ENCODE data around the gene PGP. TPM values are rescaled to one million over a fixed set of nuclear protein-coding genes. Genes with fewer than 3 reads are reported as not detected.
"Not testable (repeated sequence)": the region's sequence is repeated elsewhere in the genome, so short reads cannot be mapped to it uniquely, and the experiment has no call there.

PGP gene
- 23.4 TPM for total RNA-seq
- long read RNA-seq, transcript PGP-201 (2 exons, 2,727 nt), result major isoform, 222 of 236 reads
- long read RNA-seq, partial matches to known transcripts, result 3 of 236 reads
- long read RNA-seq, other reads (novel, unspliced or antisense), result 11 of 236 reads

GRCh38 chr16:2214719-2214968, at the start of gene PGP:
TSS of gene PGP (minus strand) at chr16:2214840. CDS start at chr16:2214777, 63 bp downstream.
- intact Hi-C loops (cut with DNase I), result loop anchor here (5.0 kb wide), 1 partner anchor 38 kb away; the partner anchor contains the start of gene ECI1
- DNase-seq (ENCODE audit: low spot score), result no peak

GRCh38 chr16:2263026-2263425, 48.4 kb upstream of the PGP start:
- not testable (repeated sequence) for DNase-seq (ENCODE audit: low spot score)
- intact Hi-C loops (cut with DNase I), result loop anchor here (10.0 kb wide), 1 partner anchor 252 kb away; the partner anchor contains the start of gene ATP6V0C

- DNase-seq (ENCODE audit: low spot score), result no peak
- intact Hi-C loops (cut with DNase I), result loop anchor here (10.0 kb wide), 1 partner anchor 255 kb away; the partner anchor contains the start of gene ATP6V0C
Observed at GRCh38 chr16:2260250-2260649, 45.6 kb upstream of the PGP start.

- intact Hi-C loops (cut with DNase I); DNase-seq (ENCODE audit: low spot score): not testable (repeated sequence)
Observed at GRCh38 chr16:2258530-2258929, 43.9 kb upstream of the PGP start.

- no peak for DNase-seq (ENCODE audit: low spot score)
- intact Hi-C loops (cut with DNase I), result no loop called here
Observed at GRCh38 chr16:2257726-2258125, 43.1 kb upstream of the PGP start.

- intact Hi-C loops (cut with DNase I), result no loop called here
- DNase-seq (ENCODE audit: low spot score), result no peak
Observed at GRCh38 chr16:2256531-2257140, 42.0 kb upstream of the PGP start.

GRCh38 chr16:2253293-2253692, 38.7 kb upstream of the PGP start:
- no peak for DNase-seq (ENCODE audit: low spot score)
- intact Hi-C loops (cut with DNase I), result loop anchor here (5.0 kb wide), 2 partner anchors 41 to 96 kb away; partner anchors contain the start of genes BRICD5, PGP and TRAF7

GRCh38 chr16:2252806-2253148, 38.1 kb upstream of the PGP start:
- DNase-seq (ENCODE audit: low spot score), result no peak
- intact Hi-C loops (cut with DNase I), result loop anchor here (5.0 kb wide), 2 partner anchors 40 to 95 kb away; partner anchors contain the start of genes BRICD5, PGP and TRAF7

GRCh38 chr16:2251296-2252111, 36.9 kb upstream of the PGP start, which contains the start of gene ECI1:
TSS of gene ECI1 (minus strand) at chr16:2251587. CDS start at chr16:2251566, 21 bp downstream.
- intact Hi-C loops (cut with DNase I), result loop anchor here (1.0 to 5.0 kb wide), 3 partner anchors 17 to 94 kb away; partner anchors contain the start of genes BRICD5, PGP, RNPS1 and TRAF7
- peak; percentile 99 for DNase-seq (ENCODE audit: low spot score)

- DNase-seq (ENCODE audit: low spot score), result no peak
- intact Hi-C loops (cut with DNase I), result loop anchor here (1.0 to 5.0 kb wide), 3 partner anchors 18 to 93 kb away; partner anchors contain the start of genes BRICD5, PGP, RNPS1 and TRAF7
Observed at GRCh38 chr16:2250652-2251295, 36.1 kb upstream of the PGP start.

GRCh38 chr16:2246301-2246885, 31.8 kb upstream of the PGP start:
- DNase-seq (ENCODE audit: low spot score), result no peak
- intact Hi-C loops (cut with DNase I), result no loop called here

- DNase-seq (ENCODE audit: low spot score), result no peak
- intact Hi-C loops (cut with DNase I), result no loop called here
Observed at GRCh38 chr16:2244926-2245795, 30.5 kb upstream of the PGP start.

- intact Hi-C loops (cut with DNase I), result no loop called here
- no peak for DNase-seq (ENCODE audit: low spot score)
Observed at GRCh38 chr16:2244301-2244700, 29.7 kb upstream of the PGP start.

- intact Hi-C loops (cut with DNase I), result no loop called here
- no peak for DNase-seq (ENCODE audit: low spot score)
Observed at GRCh38 chr16:2243781-2244180, 29.1 kb upstream of the PGP start.

GRCh38 chr16:2243031-2243528, 28.4 kb upstream of the PGP start:
- intact Hi-C loops (cut with DNase I), result no loop called here
- no peak for DNase-seq (ENCODE audit: low spot score)

GRCh38 chr16:2242598-2242997, 28.0 kb upstream of the PGP start:
- intact Hi-C loops (cut with DNase I), result no loop called here
- no peak for DNase-seq (ENCODE audit: low spot score)

- intact Hi-C loops (cut with DNase I); DNase-seq (ENCODE audit: low spot score): not testable (repeated sequence)
Observed at GRCh38 chr16:2240331-2240730, 25.7 kb upstream of the PGP start.

GRCh38 chr16:2238838-2239675, 24.4 kb upstream of the PGP start:
- no peak for DNase-seq (ENCODE audit: low spot score)

More at GRCh38 chr16:2238838-2239675, 24.4 kb upstream of the PGP start:
- intact Hi-C loops (cut with DNase I), result no loop called here
